ENCODE data around the gene NF1. TPM values are rescaled to one million over a fixed set of nuclear protein-coding genes. Genes with fewer than 3 reads are reported as not detected.
A peak's percentile ranks its signal among the peaks of the same experiment; 100 is the strongest.

NF1 gene
- total RNA-seq, 4 donors from 2014 or later = 34.8 to 106 (median 59.2) TPM

DNA sequence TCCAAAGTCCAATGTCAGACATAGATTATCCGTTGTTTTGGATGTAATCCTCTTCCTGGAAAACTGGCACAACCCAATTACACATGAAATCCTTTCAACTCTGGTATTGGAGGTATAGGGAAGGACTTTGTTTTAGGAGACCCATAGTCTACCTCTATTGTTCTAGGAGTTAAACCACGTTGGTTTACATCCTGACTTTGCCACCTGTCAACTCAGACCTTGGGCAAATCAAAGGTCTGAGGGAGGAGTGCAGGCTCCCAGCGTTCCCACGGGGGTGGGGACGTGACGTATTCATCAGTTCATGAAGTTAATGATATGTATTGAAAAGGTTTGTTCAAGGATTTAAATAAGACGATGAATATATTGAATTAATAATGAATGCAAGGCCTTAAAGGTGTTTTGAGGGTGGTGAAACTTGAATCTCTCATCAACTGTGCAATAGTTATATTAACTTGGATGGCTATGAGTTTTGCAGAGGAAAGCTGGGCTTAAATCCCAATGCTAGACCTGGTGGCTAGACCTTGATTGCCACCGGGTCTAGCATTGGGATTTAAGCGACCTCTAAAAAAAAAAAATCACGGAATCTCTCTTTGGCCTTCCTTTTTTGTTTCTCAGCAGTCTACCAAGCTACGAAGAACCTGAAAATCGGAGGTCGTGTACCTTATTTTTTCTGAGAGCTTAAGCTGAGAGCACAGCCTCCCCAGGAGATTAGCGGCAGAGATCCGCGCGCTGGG, 744 bp upstream of the NF1 start:
- 22 to 30% methylated on average over 6 to 17 of the region's 17 CpGs for WGBS, 2 donors (ENCODE audit: low coverage in 1 of 2)
- Histone ChIP-seq H3K9me3 (no peaks in the 10 kb centered on the region), H3K4me3 (peak overlapping the region; percentile 22 to 97 (median 86)), H3K27me3 (no peaks in the 10 kb centered on the region), H3K27ac (peak overlapping the region; percentile 89 to 97 (median 94)), H3K36me3 (no peaks in the 10 kb centered on the region), H3K4me1 (peaks cover 0 to 17% (median 12%) of the 10 kb centered on the region in 4 donors)
- peak; percentile 51 for DNase-seq
- TF ChIP-seq, protein P1, sequence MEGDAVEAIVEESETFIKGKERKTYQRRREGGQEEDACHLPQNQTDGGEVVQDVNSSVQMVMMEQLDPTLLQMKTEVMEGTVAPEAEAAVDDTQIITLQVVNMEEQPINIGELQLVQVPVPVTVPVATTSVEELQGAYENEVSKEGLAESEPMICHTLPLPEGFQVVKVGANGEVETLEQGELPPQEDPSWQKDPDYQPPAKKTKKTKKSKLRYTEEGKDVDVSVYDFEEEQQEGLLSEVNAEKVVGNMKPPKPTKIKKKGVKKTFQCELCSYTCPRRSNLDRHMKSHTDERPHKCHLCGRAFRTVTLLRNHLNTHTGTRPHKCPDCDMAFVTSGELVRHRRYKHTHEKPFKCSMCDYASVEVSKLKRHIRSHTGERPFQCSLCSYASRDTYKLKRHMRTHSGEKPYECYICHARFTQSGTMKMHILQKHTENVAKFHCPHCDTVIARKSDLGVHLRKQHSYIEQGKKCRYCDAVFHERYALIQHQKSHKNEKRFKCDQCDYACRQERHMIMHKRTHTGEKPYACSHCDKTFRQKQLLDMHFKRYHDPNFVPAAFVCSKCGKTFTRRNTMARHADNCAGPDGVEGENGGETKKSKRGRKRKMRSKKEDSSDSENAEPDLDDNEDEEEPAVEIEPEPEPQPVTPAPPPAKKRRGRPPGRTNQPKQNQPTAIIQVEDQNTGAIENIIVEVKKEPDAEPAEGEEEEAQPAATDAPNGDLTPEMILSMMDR (IDR thresholded peaks at IDR 0.05) = no peak
- TF ChIP-seq POLR2AphosphoS5 (IDR thresholded peaks at IDR 0.05) (no peak), EP300 (IDR thresholded peaks at IDR 0.05; ENCODE audit: low read depth) (no peak), POLR2A (IDR thresholded peaks at IDR 0.05) (no peak)
- intact Hi-C loops (cut with DNase I; ENCODE audit: low total_unique reads) = no loop called here
- in situ Hi-C loops (cut with MboI; ENCODE audit: low pct_ligation_motif_present in 1 of 4, low pct_unique_long_range_greater_than_20kb in 1 of 4, low sequenced_read_pairs in 3 of 4) = loop anchor here in 1 of 4 donors (10.0 kb wide), 1 partner anchor 79 kb away; no protein-coding TSS in a partner anchor

DNA sequence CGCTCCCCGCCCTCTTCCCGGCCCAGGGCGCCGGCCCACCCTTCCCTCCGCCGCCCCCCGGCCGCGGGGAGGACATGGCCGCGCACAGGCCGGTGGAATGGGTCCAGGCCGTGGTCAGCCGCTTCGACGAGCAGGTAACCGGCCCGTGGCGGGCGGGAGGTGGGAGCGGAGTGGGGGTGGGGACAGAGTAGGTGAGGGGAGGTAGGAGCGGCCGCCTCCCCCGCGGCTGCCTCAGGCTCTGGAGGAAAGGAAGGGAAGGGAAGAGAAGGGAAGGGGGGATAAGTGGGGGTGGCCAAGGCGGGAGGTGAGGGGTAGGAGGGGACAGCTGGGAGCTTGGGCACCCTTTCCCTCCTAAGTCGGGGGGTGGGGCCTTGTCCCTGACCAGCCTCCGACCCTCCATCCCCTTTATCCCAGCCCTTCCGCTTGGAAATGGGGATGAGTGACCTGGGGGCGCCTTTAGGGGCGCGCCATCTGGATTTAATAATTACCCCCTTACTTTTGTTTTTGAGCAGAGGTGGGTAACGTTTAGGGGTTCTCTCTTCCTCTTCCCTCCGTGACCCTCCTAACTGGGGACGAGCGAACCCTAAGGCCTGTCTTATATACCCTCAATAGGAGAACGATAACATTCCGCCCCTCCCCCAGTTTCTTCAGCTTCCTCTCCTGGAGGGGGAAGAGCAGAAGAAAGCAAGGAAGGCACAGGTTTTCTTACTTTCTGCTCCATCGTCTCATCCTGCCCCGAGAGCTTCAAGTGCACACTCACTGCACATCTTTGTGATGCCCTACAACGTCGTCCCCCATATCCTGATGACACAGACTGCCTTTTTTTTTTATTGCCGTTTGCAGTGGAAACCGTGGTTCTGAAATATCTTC, 694 bp downstream of the NF1 start:
- in situ Hi-C loops (cut with MboI; ENCODE audit: low pct_ligation_motif_present in 1 of 4, low pct_unique_long_range_greater_than_20kb in 1 of 4, low sequenced_read_pairs in 3 of 4) = loop anchor here in 1 of 4 donors (10.0 kb wide), 1 partner anchor 81 kb away; no protein-coding TSS in a partner anchor
- DNase-seq = peak; percentile 57
- intact Hi-C loops (cut with DNase I; ENCODE audit: low total_unique reads) = no loop called here
- H3K4me3 ChIP-seq = peak overlapping the region; percentile 83 to 97 (median 94)
- H3K9me3 ChIP-seq = no peaks in the 10 kb centered on the region
- TF ChIP-seq, protein P1 (IDR thresholded peaks at IDR 0.05) = no peak
- TF ChIP-seq EP300 (IDR thresholded peaks at IDR 0.05; ENCODE audit: low read depth) (no peak), POLR2A (IDR thresholded peaks at IDR 0.05) (no peak), POLR2AphosphoS5 (IDR thresholded peaks at IDR 0.05) (no peak)
- no peaks in the 10 kb centered on the region for H3K27me3 ChIP-seq
- peaks cover 0 to 17% (median 12%) of the 10 kb centered on the region in 4 donors for H3K4me1 ChIP-seq
- peak overlapping the region; percentile 89 to 97 (median 94) for H3K27ac ChIP-seq
- no peaks in the 10 kb centered on the region for H3K36me3 ChIP-seq
- 0% methylated on average over 8 to 30 of the region's 45 CpGs for WGBS, 2 donors (ENCODE audit: low coverage in 1 of 2)

DNA sequence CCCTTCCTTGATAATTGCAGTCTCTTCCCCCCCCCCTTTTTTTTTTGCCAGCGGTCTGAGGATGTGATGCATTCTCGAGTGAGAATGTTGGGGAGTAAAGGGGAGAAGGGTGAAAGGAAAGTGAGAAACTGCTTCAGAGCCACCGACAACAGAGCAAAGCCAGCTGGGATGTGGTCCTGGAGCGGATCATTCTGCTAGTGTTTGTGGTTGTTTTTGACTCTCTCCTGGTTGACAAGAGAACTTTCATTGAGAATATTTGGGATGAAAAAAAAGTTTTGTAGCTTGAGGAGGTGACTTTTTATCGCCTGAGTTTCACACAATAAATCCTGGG, 1.3 kb downstream of the NF1 start:
- WGBS, 2 donors (ENCODE audit: low coverage in 1 of 2) = 0 to 10% methylated on average over 1 to 5 of the region's 5 CpGs
- TF ChIP-seq EP300 (IDR thresholded peaks at IDR 0.05; ENCODE audit: low read depth) (no peak), POLR2A (IDR thresholded peaks at IDR 0.05) (no peak), POLR2AphosphoS5 (IDR thresholded peaks at IDR 0.05) (no peak)
- TF ChIP-seq, protein P1 (IDR thresholded peaks at IDR 0.05) = no peak
- no peaks in the 10 kb centered on the region for H3K36me3 ChIP-seq
- intact Hi-C loops (cut with DNase I; ENCODE audit: low total_unique reads) = no loop called here
- H3K9me3 ChIP-seq = no peaks in the 10 kb centered on the region
- peak overlapping the region; percentile 89 to 97 (median 94) for H3K27ac ChIP-seq
- peak overlapping the region in 3 of 4 donors; percentile 83 to 97 (median 90) for H3K4me3 ChIP-seq
- no peaks in the 10 kb centered on the region for H3K27me3 ChIP-seq
- no peak for DNase-seq
- H3K4me1 ChIP-seq = peaks cover 0 to 18% (median 13%) of the 10 kb centered on the region in 4 donors
- in situ Hi-C loops (cut with MboI; ENCODE audit: low pct_ligation_motif_present in 1 of 4, low pct_unique_long_range_greater_than_20kb in 1 of 4, low sequenced_read_pairs in 3 of 4) = loop anchor here in 1 of 4 donors (10.0 kb wide), 1 partner anchor 81 kb away; no protein-coding TSS in a partner anchor

DNA sequence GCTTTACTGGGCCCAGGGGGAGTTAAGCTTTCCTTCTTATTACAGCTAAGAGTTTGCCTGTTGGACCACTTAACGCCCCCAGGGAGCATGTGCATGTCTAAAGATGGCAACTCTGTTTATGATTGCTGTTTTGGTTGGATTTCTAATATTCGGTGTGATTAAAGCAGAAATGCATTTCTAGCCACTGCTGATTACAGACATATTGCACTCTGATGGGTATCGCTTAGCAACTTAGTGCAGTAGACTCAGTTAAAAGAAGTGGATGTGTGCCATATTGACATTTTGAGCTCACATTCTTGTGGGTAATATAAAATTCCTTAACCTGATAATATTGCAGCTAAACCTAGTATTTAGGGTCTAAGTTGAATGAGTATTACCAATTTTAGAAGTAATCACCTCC, 4.2 kb downstream of the NF1 start:
- 92% methylated on average over 2 to 3 of the region's 3 CpGs for WGBS, 2 donors (ENCODE audit: low coverage in 1 of 2)
- Histone ChIP-seq H3K9me3 (no peaks in the 10 kb centered on the region), H3K4me1 (peaks cover 0 to 22% (median 8%) of the 10 kb centered on the region in 4 donors), H3K27ac (no peak overlapping the region), H3K36me3 (no peaks in the 10 kb centered on the region), H3K27me3 (no peaks in the 10 kb centered on the region), H3K4me3 (no peak overlapping the region)
- DNase-seq = no peak
- intact Hi-C loops (cut with DNase I; ENCODE audit: low total_unique reads) = no loop called here
- in situ Hi-C loops (cut with MboI; ENCODE audit: low pct_ligation_motif_present in 1 of 4, low pct_unique_long_range_greater_than_20kb in 1 of 4, low sequenced_read_pairs in 3 of 4) = loop anchor here in 1 of 4 donors (10.0 kb wide), 1 partner anchor 84 kb away; no protein-coding TSS in a partner anchor
- TF ChIP-seq, protein P1 (IDR thresholded peaks at IDR 0.05) = no peak
- TF ChIP-seq EP300 (IDR thresholded peaks at IDR 0.05; ENCODE audit: low read depth) (no peak), POLR2A (IDR thresholded peaks at IDR 0.05) (no peak), POLR2AphosphoS5 (IDR thresholded peaks at IDR 0.05) (no peak)
